ENCODE measurements around the gene SETBP1.

Gene SETBP1

DNA sequence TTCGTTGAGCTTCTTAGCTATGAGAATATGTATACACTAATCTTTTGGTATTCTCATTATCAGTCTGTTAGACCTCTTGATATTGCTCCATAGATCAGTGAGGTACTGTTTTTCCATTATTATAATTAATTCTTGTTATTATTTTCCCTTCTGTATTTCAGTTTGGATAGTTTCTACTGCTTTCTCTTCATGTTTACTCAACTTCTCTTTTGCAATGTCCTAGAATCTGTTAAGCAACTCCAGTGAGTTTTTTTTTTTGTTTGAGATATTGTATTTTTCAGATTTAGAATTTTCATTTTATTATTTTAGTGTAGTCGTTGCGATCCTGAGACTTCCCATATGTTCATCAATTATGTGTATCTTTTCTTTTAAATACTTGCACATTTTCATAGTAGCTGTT is 260.8 kb downstream of the SETBP1 start:
- TF ChIP-seq, protein P1, sequence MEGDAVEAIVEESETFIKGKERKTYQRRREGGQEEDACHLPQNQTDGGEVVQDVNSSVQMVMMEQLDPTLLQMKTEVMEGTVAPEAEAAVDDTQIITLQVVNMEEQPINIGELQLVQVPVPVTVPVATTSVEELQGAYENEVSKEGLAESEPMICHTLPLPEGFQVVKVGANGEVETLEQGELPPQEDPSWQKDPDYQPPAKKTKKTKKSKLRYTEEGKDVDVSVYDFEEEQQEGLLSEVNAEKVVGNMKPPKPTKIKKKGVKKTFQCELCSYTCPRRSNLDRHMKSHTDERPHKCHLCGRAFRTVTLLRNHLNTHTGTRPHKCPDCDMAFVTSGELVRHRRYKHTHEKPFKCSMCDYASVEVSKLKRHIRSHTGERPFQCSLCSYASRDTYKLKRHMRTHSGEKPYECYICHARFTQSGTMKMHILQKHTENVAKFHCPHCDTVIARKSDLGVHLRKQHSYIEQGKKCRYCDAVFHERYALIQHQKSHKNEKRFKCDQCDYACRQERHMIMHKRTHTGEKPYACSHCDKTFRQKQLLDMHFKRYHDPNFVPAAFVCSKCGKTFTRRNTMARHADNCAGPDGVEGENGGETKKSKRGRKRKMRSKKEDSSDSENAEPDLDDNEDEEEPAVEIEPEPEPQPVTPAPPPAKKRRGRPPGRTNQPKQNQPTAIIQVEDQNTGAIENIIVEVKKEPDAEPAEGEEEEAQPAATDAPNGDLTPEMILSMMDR (IDR thresholded peaks at IDR 0.05): no peak
- no peak for DNase-seq
- Mint-ChIP-seq H3K4me3 (no peak overlapping the region), H3K27me3 (ENCODE audit: low read depth, poor library complexity) (no peaks in the 10 kb centered on the region), H3K4me1 (peaks cover 44% of the 10 kb centered on the region), H3K9me3 (peaks cover 9% of the 10 kb centered on the region), H3K36me3 (ENCODE audit: low read depth) (peaks cover 25% of the 10 kb centered on the region), H3K27ac (no peak overlapping the region)

DNA sequence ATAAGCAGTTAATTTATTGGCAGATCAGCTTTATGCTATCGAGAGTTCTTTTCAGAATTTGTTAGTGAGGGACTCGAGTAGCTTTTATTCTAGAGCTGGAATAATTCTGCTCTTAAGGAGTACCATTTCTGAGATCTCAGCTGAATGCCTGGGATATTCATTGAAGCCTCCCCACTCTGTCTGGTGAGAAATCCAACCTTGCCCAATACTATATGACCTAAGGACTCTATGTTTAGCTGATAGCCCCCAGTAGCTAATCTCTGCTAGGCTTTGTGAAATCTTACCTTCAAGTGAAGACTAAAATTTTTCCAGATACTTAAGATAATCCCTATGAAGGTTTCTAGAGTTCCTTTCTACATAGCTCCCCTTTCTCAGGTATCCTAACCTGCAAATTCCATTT is 261.4 kb downstream of the SETBP1 start:
- DNase-seq: no peak
- Mint-ChIP-seq H3K27ac (no peak overlapping the region), H3K4me1 (peaks cover 48% of the 10 kb centered on the region), H3K9me3 (peaks cover 9% of the 10 kb centered on the region), H3K36me3 (ENCODE audit: low read depth) (peaks cover 21% of the 10 kb centered on the region), H3K27me3 (ENCODE audit: low read depth, poor library complexity) (no peaks in the 10 kb centered on the region), H3K4me3 (no peak overlapping the region)
- TF ChIP-seq, protein P1 (IDR thresholded peaks at IDR 0.05): no peak

DNA sequence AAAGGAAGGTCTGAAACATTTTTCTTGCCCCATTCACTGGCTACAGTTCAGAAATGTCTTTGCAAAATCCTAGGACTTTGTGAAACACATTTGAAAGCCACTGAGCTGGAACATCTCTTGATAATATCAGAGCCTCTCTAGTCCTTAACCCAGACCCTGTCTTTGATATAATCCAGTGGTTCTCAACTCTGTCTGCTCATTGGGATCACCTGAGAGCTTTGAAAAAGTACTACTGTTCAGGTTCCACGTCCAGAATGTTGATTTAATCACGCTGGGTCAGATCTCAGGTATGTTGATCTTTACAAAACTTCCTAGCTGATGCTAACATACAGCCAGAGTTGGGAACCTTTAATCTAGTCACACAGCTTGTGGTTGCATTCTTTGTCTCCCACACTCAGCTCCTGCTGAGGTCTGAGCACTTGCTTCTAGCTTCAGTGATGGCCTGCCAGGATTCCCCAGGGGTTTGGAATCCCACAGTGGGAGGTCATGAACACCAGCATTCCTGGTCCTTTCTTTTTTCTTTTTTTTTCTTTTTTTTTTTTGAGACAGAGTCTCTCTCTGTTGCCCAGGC is 262.7 kb downstream of the SETBP1 start:
- TF ChIP-seq, protein P1 (IDR thresholded peaks at IDR 0.05): no peak
- Mint-ChIP-seq H3K9me3 (peaks cover 9% of the 10 kb centered on the region), H3K36me3 (ENCODE audit: low read depth) (peaks cover 16% of the 10 kb centered on the region), H3K4me1 (peaks cover 37% of the 10 kb centered on the region), H3K27me3 (ENCODE audit: low read depth, poor library complexity) (no peaks in the 10 kb centered on the region), H3K27ac (no peak overlapping the region), H3K4me3 (no peak overlapping the region)
- DNase-seq: peak; percentile 17

DNA sequence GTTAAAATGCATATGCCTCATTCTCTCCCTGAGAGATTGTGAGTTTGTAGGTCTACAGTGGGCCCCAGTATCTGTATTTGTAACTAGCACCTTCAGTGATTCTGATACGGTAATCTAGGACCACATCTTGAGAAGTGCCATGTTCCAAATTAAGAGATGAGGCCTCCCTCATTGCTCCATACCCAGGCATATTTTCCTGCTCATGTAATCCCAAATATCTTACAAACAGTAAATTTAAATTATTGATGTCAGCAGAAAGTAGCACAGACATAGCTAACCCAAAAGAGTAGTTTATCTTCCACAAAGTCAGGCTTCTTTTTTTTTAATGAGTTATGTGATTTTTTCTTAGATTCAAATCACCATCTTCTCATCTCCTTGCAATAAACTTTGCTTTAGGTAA is 263.8 kb downstream of the SETBP1 start:
- Mint-ChIP-seq H3K27me3 (ENCODE audit: low read depth, poor library complexity) (no peaks in the 10 kb centered on the region), H3K9me3 (peaks cover 9% of the 10 kb centered on the region), H3K27ac (no peak overlapping the region), H3K36me3 (ENCODE audit: low read depth) (peaks cover 20% of the 10 kb centered on the region), H3K4me3 (no peak overlapping the region), H3K4me1 (peaks cover 38% of the 10 kb centered on the region)
- no peak for DNase-seq
- TF ChIP-seq, protein P1 (IDR thresholded peaks at IDR 0.05): no peak

DNA sequence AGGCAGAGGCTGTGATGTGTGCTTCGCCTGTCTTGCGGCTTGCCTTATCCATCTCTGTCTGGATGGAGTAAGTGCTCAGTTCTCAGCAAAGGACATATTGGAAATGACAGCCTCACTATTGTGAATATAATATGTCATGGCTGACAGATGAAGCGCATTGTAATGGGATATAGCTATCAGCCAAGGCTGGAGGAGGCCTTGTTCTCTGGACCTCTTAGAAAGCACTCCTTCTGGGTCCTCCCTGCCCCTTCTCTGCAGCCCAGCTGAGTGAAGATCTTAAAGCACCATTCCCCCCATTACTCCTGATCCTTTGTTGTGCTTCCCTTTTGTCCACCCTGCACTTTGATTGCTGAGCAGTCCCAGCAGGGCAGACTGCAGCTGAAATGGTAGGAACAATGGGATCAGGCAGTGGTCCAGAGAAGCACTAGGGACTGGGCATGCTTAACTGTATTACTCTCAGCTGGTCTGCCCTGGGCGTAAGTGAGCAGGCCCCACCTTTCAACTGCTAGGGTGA is 265.3 kb downstream of the SETBP1 start:
- Mint-ChIP-seq H3K4me1 (peaks cover 45% of the 10 kb centered on the region), H3K27me3 (ENCODE audit: low read depth, poor library complexity) (no peaks in the 10 kb centered on the region), H3K4me3 (no peak overlapping the region), H3K36me3 (ENCODE audit: low read depth) (peaks cover 29% of the 10 kb centered on the region), H3K9me3 (peaks cover 9% of the 10 kb centered on the region), H3K27ac (peak overlapping the region; percentile 84)
- TF ChIP-seq, protein P1 (IDR thresholded peaks at IDR 0.05): no peak
- no peak for DNase-seq

DNA sequence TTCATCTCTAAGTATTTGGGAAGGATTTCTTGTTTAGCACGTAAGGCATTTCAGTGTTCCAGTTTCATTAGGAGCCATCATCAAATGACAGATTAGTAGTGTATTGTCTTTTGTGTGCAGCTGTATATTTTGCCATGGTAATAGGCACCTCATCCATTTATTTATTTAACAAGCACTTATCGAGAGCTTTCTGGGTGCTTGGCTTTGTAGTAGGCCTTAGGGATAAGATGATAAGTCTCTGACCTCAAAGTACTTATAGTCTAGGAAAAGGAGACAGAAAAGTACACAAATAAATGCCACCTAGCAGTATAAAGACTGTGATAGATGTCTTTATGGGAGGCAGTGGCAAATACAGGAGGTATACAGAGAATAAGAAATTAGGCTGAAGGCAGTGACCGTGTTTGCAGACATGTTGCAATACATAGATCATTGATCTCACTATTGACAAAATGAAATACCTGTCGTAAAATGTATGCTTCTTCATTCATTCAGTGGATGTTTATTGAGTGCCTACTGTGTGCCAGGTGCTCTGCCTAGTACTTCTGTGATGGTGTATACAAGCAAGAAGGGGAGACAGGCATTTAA is 265.9 kb downstream of the SETBP1 start:
- no peaks in the 10 kb centered on the region for H3K27me3 Mint-ChIP-seq (ENCODE audit: low read depth, poor library complexity)
- peaks cover 4% of the 10 kb centered on the region for H3K9me3 Mint-ChIP-seq
- no peak for DNase-seq
- H3K27ac Mint-ChIP-seq: no peak overlapping the region
- TF ChIP-seq, protein P1 (IDR thresholded peaks at IDR 0.05): no peak
- H3K36me3 Mint-ChIP-seq (ENCODE audit: low read depth): peaks cover 29% of the 10 kb centered on the region
- H3K4me3 Mint-ChIP-seq: no peak overlapping the region
- H3K4me1 Mint-ChIP-seq: peaks cover 45% of the 10 kb centered on the region

All from nephron progenitor cell (in vitro differentiated cells).